Measurements from ENCODE around the gene ZNF146.
"Not testable (repeated sequence)": the region's sequence is repeated elsewhere in the genome, so short reads cannot be mapped to it uniquely, and the experiment has no call there.

The ZNF146 gene

DNA sequence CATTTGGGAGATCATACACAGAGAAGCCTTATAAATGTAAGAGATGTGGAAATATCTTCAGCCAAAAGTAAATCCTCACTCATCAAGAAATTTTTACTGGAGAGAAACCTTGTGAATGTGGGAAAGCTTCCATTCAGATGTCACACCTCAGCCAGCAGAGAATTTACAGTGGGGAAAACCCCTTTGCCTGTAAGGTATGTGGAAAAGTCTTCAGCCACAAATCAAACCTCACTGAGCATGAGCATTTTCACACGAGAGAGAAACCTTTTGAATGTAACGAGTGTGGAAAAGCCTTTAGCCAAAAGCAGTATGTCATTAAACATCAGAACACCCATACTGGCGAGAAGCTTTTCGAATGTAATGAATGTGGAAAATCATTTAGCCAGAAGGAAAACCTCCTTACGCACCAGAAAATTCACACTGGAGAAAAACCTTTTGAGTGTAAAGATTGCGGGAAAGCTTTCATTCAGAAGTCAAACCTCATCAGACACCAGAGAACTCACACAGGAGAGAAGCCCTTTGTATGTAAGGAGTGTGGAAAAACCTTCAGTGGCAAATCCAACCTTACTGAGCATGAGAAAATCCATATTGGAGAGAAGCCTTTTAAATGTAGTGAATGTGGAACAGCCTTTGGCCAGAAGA, 21.5 kb downstream of the ZNF146 start:
- DNase-seq: no peak

GRCh38 chr19:36236946-36237310, 22.0 kb downstream of the ZNF146 start:
- DNase-seq: no peak

DNA sequence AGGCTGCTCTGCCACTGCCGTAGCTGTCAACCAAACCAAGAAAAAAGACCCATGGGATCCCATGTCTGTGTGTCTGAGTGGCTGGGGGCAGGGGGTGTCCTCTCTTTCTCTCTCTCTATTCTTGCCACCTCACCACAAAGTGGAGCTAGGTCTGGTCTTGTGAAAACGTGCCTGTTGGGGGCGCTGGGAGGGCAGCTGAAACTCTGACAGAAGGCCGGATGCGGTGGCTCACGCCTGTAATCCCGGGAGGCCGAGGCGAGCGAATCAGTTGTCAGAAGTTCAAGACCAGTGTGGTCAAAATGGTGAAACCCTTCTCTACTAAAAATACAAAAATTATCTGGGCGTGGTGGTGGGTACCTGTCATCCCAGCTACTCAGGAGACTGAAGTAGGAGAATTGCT, 29.2 kb downstream of the ZNF146 start:
- DNase-seq: no peak

GRCh38 chr19:36245210-36246005, 30.5 kb downstream of the ZNF146 start:
- no peak for DNase-seq

DNA sequence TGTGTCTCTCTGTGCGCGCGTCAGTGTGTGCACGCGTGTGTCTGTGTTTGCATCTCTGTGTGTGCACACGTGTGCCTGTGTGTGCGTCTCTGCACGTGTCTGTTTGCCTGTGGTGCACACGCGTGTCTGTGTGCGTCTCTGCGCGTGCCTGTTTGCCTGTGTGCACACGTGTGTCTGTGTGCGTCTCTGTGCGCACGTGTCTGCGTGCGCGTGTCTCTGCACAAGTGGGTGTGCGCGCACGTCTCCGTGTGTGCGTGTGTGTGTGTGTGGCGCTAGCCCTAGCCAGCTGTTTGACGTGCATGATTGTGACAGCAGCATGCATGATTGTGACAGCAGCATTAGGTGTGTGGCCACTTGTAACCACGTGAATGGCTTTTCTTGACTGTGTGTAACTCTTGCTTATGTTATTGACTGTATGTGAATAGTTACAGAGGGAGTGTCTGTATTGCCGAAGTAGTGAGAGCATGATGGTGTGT, 31.1 kb downstream of the ZNF146 start:
- no peak for DNase-seq

DNA sequence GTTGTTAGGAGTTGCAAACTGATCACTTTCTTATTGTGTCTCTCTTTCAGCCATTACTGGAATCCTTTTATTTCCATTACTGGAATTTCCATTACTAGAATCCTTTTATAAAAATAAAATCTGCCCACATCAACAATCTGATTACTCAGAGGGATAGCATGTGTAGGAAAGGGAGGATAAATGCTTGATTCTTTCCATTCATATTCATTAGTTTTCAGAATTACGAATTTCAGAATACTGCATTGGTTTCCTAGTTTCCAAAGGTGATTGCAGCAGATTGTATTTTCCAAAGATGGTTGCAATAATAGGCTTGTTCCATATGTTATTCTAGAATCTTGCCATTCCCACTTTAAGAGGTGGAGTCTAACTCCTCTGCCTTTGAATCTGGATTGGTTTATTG, 37.1 kb downstream of the ZNF146 start:
- DNase-seq: no peak

DNA sequence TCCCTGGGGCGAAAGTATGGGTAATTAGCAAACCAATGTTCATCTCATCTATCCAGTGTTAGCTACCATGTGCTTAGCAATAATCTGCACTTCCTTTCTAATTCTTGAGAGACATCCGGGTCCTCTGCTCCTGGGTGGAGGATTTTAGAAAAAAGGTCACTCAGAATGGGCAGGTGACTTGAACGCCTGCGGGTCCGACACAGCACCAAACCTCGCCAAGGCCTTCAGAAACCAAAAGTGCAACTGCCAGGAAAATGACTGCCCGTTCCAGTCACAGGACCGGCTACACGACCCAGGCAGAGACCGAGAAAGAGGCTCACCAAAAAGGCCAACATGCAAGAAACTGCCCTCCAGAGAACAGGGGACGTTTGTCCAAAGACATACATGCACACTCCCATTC, 39.9 kb downstream of the ZNF146 start:
- no peak for DNase-seq

DNA sequence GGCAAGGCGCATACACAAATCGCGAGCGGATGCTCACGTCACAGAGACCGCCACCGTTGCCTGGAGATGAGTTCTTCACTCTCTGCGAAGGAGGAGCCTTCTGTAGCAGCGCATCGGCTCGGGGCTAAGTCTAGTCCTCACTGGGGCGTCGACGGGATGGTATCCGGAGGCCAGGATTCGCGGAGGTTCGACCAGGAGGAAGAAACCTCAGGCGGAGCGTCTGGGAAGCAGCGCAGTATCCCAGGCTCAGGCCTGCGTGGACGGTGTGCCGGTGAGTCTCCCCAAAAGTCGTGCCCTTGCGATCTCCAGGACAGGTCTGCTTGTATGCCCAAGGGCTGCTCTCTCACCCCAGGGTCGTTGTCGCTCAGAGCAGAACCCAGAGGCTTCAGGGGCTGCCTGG, 40.4 kb downstream of the ZNF146 start:
- DNase-seq: no peak

DNA sequence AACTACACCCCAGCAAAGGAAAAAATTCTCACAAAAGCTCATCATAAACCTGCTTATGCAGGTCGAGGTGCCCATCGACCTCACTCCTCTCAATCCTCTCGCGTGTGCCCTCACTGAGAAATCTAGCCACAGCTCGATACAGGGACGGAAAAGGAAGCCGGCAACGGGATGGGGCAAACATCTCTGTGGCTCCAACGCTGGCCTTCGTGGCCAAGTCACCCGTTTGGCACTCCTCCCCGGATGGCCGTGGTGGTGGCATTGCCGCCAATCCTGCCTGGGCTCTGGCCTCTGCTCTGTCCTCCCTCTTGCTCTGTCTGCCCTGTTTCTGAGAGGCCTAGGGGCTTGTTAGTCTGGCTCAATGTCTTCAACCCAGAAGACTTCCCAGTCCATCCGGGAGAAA, 41.2 kb downstream of the ZNF146 start:
- no peak for DNase-seq

DNA sequence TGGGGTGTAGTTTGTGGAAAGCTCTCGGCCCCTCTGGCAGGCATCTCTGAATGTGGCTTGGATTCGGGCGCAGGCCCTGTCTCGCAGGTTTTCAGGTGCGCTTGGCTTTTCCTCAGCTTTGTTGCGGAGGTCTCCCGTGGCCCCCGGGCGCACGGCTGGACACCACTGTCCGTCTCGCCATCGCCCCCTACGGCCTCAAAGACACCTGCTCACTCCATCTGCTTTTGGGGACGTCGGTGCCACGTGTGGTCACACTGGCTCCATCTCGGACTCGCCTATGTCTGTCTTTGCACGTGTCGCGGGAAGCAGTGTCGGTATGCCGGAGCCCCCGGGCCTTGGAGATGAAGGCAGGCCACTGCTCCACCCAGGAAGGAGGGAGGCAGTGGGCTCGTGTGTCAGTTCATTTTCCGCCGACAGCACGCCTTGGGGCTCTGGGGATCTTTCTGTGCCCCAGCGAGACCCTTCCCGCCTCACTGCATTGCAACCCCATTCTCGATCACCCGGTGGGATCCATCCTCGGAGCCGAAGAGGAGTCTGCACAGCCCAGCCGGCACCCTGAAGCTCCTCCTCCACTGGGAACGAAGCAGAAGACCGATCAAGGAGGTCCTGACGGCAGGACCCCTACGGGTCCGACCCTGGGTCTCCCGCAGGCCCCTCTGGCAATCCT, 42.1 kb downstream of the ZNF146 start:
- DNase-seq: no peak

- DNase-seq: no peak
Measured at GRCh38 chr19:36257520-36257876, 42.6 kb downstream of the ZNF146 start.

- DNase-seq: no peak
Measured at GRCh38 chr19:36258028-36258875, 43.3 kb downstream of the ZNF146 start.

GRCh38 chr19:36259211-36259610, 44.3 kb downstream of the ZNF146 start:
- no peak for DNase-seq

DNA sequence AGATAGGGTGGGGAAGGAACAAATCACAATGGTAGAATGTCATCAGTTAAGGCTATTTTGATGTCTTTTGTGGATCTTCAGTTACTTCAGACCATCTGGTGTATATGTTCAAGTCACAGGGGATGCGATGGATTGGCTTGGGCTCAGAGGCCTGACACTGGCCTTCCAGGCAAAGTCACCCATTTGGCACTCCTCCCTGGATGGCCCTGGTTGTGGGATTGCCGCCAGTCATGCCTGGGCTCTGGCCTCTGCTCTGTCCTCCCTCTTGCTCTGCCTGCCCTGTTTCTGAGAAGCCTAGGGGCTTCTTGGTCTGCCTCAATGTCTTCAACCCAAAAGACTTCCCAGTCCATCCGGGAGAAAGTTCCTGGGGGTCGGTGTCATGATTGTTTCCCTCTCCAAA, 50.2 kb downstream of the ZNF146 start:
- DNase-seq: no peak

DNA sequence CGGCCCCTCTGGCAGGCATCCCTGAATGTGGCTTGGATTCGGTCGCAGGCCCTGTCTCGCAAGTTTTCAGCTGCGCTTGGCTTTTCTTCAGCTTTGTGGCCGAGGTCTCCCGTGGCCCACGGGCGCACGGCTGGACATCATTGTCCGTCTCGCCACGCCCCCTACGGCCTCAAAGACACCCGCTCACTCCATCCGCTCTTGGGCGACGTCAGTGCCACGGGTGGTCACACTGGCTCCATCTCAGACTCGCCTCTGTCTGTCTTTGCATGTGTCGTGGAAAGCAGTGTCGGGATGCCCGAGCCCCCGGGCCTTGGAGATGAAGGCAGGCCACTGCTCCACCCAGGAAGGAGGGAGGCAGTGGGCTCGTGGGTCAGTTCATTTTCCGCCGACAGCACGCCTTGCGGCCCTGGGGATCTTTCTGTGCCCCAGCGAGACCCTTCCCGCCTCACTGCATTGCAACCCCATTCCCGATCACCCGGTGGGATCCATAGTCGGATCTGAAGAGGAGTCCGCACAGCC, 51.0 kb downstream of the ZNF146 start:
- no peak for DNase-seq

DNA sequence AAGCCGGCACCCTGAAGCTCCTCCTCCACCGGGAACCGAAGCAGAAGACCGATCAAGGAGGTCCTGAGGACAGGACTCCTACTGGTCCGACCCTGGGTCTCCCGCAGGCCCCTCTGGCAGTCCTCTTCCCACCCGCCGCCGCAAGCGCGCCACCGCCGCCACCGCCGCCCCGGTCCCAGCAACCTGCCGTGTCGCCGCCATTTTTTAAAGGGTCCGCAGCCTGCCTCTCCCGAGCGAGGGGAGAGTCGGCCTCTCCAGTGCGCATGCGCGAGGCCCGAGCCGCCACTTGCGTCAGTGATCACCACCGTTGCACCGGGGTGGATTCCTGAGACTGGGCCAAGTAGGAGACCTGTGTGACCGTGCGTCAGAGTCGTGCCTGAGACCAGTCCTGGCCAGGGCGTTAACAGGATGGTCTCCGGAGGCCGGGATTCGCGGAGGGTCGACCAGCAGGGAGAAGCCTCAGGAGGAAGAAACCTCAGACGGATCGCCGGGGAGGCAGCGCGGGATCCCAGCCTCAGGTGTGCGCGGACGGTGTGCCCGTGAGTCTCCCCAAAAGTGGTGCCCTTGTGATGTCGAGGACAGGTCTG, 51.6 kb downstream of the ZNF146 start:
- no peak for DNase-seq

DNA sequence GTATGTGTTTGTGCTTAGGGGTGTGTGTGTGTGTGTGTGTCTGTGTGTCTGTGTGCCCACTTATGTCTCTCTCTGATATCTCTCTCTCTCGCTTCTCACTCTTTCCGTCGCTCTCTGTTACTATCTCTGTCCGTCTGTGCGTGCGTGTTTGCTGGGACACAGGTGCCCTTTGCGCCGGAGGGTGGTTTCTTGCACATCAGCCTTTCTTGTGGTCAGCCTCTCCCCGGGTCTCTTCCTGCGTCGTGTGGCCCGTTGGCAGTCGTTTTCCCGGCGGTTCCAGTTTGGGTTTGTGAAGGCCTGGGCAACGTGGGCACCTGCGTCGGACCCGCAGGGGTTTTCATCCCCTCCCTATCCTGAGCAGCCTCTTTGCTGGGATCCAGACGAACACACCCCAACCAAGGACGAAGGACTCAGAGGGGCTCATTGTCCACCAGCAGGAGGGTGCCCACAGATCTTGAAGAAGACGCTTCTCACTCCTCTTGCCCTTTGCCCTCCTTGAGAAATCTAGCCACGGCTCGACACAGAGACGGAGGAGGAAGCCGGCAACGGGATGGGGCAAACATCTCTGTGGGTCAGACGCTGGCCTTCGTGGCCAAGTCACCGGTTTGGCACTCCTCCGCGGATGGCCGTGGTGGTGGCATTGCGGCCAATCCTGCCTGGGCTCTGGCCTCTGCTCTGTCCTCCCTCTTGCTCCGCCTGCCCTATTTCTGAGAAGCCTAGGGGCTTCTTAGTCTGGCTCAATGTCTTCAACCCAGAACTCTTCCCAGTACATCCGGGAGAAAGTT, 52.3 kb downstream of the ZNF146 start:
- DNase-seq: no peak

DNA sequence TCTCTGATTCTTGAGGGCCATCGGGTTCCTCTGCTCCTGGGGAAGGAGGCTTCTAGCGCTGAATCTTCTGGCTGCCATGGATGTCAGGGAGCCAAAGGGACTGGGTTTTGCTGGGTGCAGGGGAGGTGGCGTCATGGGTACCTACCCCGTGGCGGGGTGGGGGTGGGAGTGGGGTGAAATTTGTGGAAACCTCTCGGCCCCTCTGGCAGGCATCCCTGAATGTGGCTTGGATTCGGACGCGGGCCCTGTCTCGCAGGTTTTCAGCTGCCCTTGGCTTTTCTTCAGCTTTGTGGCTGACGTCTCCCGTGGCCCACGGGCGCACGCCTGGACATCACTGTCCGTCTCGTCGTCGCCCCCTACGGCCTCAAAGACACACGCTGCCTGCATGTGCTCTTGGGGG, 53.2 kb downstream of the ZNF146 start:
- DNase-seq: not testable (repeated sequence)

- DNase-seq: not testable (repeated sequence)
Measured at GRCh38 chr19:36268591-36268990, 53.7 kb downstream of the ZNF146 start.

DNA sequence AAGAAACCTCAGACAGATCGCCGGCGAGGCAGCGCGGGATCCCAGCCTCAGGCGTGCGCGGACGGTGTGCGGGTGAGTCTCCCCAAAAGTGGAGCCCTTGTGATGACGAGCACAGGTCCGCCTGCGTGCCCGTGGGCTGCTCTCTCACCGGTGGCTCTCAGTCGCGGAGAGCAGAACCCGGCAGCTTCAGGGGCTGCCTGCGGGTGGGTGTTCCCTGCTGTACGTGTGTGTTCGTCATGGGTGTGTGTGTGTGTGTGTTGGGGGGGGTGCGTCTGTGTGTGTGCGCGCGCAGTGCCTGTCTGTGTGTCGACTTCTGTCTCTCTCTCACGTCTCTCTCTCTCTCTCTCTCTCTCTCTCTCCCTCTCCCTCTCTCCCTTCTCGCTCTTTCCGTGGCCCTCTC, 54.4 kb downstream of the ZNF146 start:
- not testable (repeated sequence) for DNase-seq

Measured in activated T-cell treated with anti-CD3 and anti-CD28 coated beads for 4 hours (primary cell).